WERI-Rb-1 (cell line): Measurements from ENCODE around the gene ITPR2.

Experiments
- DNase-seq: peaks from one replicate; pipeline ENCODE4 v3.0.0-alpha.2; 2020
- H3K27ac ChIP-seq: fragments of 250-450 bp; sonication (Bioruptor Pico); 2 replicates; pipeline ENCODE4 v1.5.1; 2020; ENCODE audit warnings: mild to moderate bottlenecking, moderate library complexity
- H3K27me3 ChIP-seq: fragments of 250-450 bp; sonication (Bioruptor Pico); 2 replicates; pipeline ENCODE4 v1.5.1; 2021; ENCODE audit warnings: mild to moderate bottlenecking, low read depth, moderate library complexity; ENCODE audit not compliant: insufficient read depth, severe bottlenecking
- H3K36me3 ChIP-seq: fragments of 250-450 bp; sonication (Bioruptor Pico); 2 replicates; pipeline ENCODE4 v1.5.1; 2020; ENCODE audit warnings: mild to moderate bottlenecking, moderate library complexity
- H3K4me3 ChIP-seq: 2 replicates; pipeline ENCODE4 v1.5.1; 2011; ENCODE audit warnings: low read depth, mild to moderate bottlenecking, control low read depth, low read length
- H3K9me3 ChIP-seq: fragments of 250-450 bp; sonication (Bioruptor Pico); 2 replicates; pipeline ENCODE4 v1.5.1; 2021; ENCODE audit warnings: mild to moderate bottlenecking, moderate library complexity; ENCODE audit not compliant: severe bottlenecking
- CTCF ChIP-seq: IDR thresholded peaks from 2 replicates; pipeline ENCODE4 v1.5.1; 2011; ENCODE audit warnings: low read depth, mild to moderate bottlenecking, control low read depth, inconsistent platforms, low read length

ITPR2 gene

GRCh38 chr12:26728205-26729050 is 104.6 kb downstream of the ITPR2 start:
- no peak overlapping the region for H3K4me3 ChIP-seq
- no peaks in the 10 kb centered on the region for H3K9me3 ChIP-seq
- DNase-seq, result no peak
- no peaks in the 10 kb centered on the region for H3K27me3 ChIP-seq
- no peak for TF ChIP-seq CTCF
- H3K36me3 ChIP-seq, result no peaks in the 10 kb centered on the region
- H3K27ac ChIP-seq, result no peak overlapping the region

- Histone ChIP-seq H3K27me3 (no peaks in the 10 kb centered on the region), H3K36me3 (no peaks in the 10 kb centered on the region), H3K4me3 (no peak overlapping the region), H3K27ac (no peak overlapping the region), H3K9me3 (no peaks in the 10 kb centered on the region)
- no peak for TF ChIP-seq CTCF
- DNase-seq, result no peak
Observed at GRCh38 chr12:26727482-26728204, 105.4 kb downstream of the ITPR2 start.

- Histone ChIP-seq H3K27me3 (no peaks in the 10 kb centered on the region), H3K27ac (no peak overlapping the region), H3K4me3 (no peak overlapping the region), H3K9me3 (no peaks in the 10 kb centered on the region), H3K36me3 (no peaks in the 10 kb centered on the region)
- TF ChIP-seq CTCF, result no peak
- no peak for DNase-seq
Observed at GRCh38 chr12:26726956-26727355, 106.0 kb downstream of the ITPR2 start.

- no peak for TF ChIP-seq CTCF
- Histone ChIP-seq H3K4me3 (no peak overlapping the region), H3K27ac (no peak overlapping the region), H3K36me3 (no peaks in the 10 kb centered on the region), H3K27me3 (no peaks in the 10 kb centered on the region), H3K9me3 (no peaks in the 10 kb centered on the region)
- no peak for DNase-seq
Observed at GRCh38 chr12:26725276-26725916, 107.6 kb downstream of the ITPR2 start.

- no peak for DNase-seq
- no peak for TF ChIP-seq CTCF
- Histone ChIP-seq H3K9me3 (no peaks in the 10 kb centered on the region), H3K27ac (no peak overlapping the region), H3K4me3 (no peak overlapping the region), H3K36me3 (no peaks in the 10 kb centered on the region), H3K27me3 (no peaks in the 10 kb centered on the region)
Observed at GRCh38 chr12:26724309-26724702, 108.7 kb downstream of the ITPR2 start.
